HepG2 (cell line): ENCODE measurements around the gene AKAP8L.

ENCODE experiments used
- GABPA ChIP-seq, 2 experiments: IDR thresholded peaks; 2 replicates each; pipeline ENCODE4 v1.6.1; 2011 to 2016; ENCODE audit warnings: low read depth in 2 of 2, low read length in 1 of 2, missing biosample characterization in 1 of 2, missing genetic modification characterization in 1 of 2
- POLR2A ChIP-seq, 2 experiments: IDR thresholded peaks; 2 replicates each; pipeline ENCODE4 v1.6.1; 2011; ENCODE audit warnings: low read depth in 2 of 2, low read length in 2 of 2, mild to moderate bottlenecking in 1 of 2, moderate library complexity in 1 of 2; ENCODE audit not compliant: insufficient read depth in 1 of 2
- ZNF383 ChIP-seq: sonication (generic); formaldehyde crosslinking; IDR thresholded peaks from 2 replicates; pipeline ENCODE4 v1.4.0; 2020; ENCODE audit warnings: missing genetic modification reagents, mild to moderate bottlenecking, borderline replicate concordance
- ZNF713 ChIP-seq: sonication (generic); formaldehyde crosslinking; IDR thresholded peaks from 2 replicates; pipeline ENCODE4 v1.4.0; 2020; ENCODE audit warnings: mild to moderate bottlenecking, missing genetic modification reagents
- TF ChIP-seq, protein P1 (sequence below): sonication (generic); formaldehyde crosslinking; IDR thresholded peaks from 2 replicates; pipeline ENCODE4 v1.5.0; 2020; ENCODE audit warnings: mild to moderate bottlenecking, missing genetic modification reagents, moderate library complexity

DNA sequence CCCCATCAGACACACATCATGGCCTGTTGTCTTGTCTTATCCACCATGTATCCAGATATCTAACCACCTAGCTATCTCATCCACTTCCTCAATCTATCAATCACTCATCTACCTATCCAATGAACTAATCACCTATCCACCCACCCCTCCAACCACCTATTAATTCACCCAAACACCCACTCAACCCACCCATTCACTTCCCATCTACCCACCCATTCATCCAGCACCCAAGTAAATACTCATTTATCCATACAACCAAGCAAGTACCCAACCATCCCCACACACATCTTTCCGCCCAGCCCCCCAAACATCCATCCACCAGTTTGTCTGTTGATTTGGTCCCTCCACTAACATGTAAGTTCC lies 31.7 kb upstream of the AKAP8L start:
- TF ChIP-seq GABPA (IDR thresholded peaks at IDR 0.05; ENCODE audit: low read depth, low read length): no peak
- TF ChIP-seq GABPA (CRISPR knock-in tag; IDR thresholded peaks at IDR 0.05; ENCODE audit: low read depth): no peak
- TF ChIP-seq, protein P1, sequence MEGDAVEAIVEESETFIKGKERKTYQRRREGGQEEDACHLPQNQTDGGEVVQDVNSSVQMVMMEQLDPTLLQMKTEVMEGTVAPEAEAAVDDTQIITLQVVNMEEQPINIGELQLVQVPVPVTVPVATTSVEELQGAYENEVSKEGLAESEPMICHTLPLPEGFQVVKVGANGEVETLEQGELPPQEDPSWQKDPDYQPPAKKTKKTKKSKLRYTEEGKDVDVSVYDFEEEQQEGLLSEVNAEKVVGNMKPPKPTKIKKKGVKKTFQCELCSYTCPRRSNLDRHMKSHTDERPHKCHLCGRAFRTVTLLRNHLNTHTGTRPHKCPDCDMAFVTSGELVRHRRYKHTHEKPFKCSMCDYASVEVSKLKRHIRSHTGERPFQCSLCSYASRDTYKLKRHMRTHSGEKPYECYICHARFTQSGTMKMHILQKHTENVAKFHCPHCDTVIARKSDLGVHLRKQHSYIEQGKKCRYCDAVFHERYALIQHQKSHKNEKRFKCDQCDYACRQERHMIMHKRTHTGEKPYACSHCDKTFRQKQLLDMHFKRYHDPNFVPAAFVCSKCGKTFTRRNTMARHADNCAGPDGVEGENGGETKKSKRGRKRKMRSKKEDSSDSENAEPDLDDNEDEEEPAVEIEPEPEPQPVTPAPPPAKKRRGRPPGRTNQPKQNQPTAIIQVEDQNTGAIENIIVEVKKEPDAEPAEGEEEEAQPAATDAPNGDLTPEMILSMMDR (CRISPR knock-in tag): no peak
- no peak for TF ChIP-seq ZNF383 (CRISPR knock-in tag)
- TF ChIP-seq ZNF713 (CRISPR knock-in tag): no peak
- no peak for TF ChIP-seq POLR2A (IDR thresholded peaks at IDR 0.05; ENCODE audit: insufficient read depth in 1 of 2, low read depth in 2 of 2, low read length in 2 of 2)
